GM12892 (cell line): ENCODE results near the gene FRS3.

Experiments
- DNase-seq: peaks from one replicate; pipeline ENCODE4 v3.0.0; 2011; ENCODE audit not compliant: insufficient read length
- FAIRE-seq: peaks from 2 replicates; lab custom pipeline; 2011; peaks lifted over from hg19 to GRCh38; lab: Jason Lieb, UNC
- POLR2A ChIP-seq: IDR thresholded peaks from 2 replicates; pipeline ENCODE4 v1.6.1; 2011; ENCODE audit warnings: low read depth, low read length, control low read depth
- POLR2AphosphoS5 ChIP-seq: IDR thresholded peaks from 2 replicates; pipeline ENCODE4 v1.6.1; 2011; ENCODE audit warnings: low read depth, low read length, control low read depth
- TAF1 ChIP-seq: IDR thresholded peaks from 2 replicates; pipeline ENCODE4 v1.6.1; 2011; ENCODE audit warnings: low read depth, mild to moderate bottlenecking, control low read depth, low read length, borderline replicate concordance

Gene FRS3

GRCh38 chr6:41734666-41735426 lies 44.9 kb downstream of the FRS3 start:
- FAIRE-seq (no peak), DNase-seq (peak; percentile 69)
- TF ChIP-seq POLR2A (no peak; the same call in 1 of the 2 replicates), TAF1 (no peak), POLR2AphosphoS5 (no peak)

- TF ChIP-seq POLR2A, result peak; percentile 71
- no peak for TF ChIP-seq POLR2AphosphoS5
- no peak for TF ChIP-seq TAF1
- FAIRE-seq (peak; percentile 93), DNase-seq (peak; percentile 92)
Measured at GRCh38 chr6:41733707-41734665, 45.7 kb downstream of the FRS3 start.

- FAIRE-seq, result no peak
- no peak for TF ChIP-seq TAF1
- no peak for TF ChIP-seq POLR2A
- no peak; the same call in none of the 2 replicates for TF ChIP-seq POLR2AphosphoS5
- DNase-seq, result no peak
Measured at GRCh38 chr6:41733360-41733706, 46.4 kb downstream of the FRS3 start.

GRCh38 chr6:41732591-41733359 lies 46.9 kb downstream of the FRS3 start:
- peak; percentile 65 for TF ChIP-seq POLR2A
- TF ChIP-seq TAF1, result peak; percentile 57; the same call in 1 of the 2 replicates
- peak; percentile 54; the same call in 1 of the 2 replicates for TF ChIP-seq POLR2AphosphoS5
- DNase-seq, result peak; percentile 76
- FAIRE-seq, result peak; percentile 88

- FAIRE-seq, result no peak
- DNase-seq, result no peak
- TF ChIP-seq POLR2A (no peak), TAF1 (no peak), POLR2AphosphoS5 (no peak)
Measured at GRCh38 chr6:41732149-41732548, 47.6 kb downstream of the FRS3 start.

GRCh38 chr6:41731561-41732086 lies 48.1 kb downstream of the FRS3 start:
- DNase-seq, result no peak
- TF ChIP-seq TAF1, result no peak
- no peak for TF ChIP-seq POLR2A
- TF ChIP-seq POLR2AphosphoS5, result no peak
- peak; percentile 48 for FAIRE-seq

- FAIRE-seq (peak; percentile 79), DNase-seq (no peak)
- TF ChIP-seq POLR2AphosphoS5 (no peak), POLR2A (no peak; the same call in 1 of the 2 replicates), TAF1 (no peak)
Measured at GRCh38 chr6:41730531-41731436, 48.9 kb downstream of the FRS3 start.

GRCh38 chr6:41729624-41730023 lies 50.1 kb downstream of the FRS3 start:
- FAIRE-seq (no peak), DNase-seq (no peak)
- TF ChIP-seq POLR2A (no peak), TAF1 (no peak), POLR2AphosphoS5 (no peak)

- DNase-seq (no peak), FAIRE-seq (no peak)
- no peak for TF ChIP-seq TAF1
- no peak for TF ChIP-seq POLR2AphosphoS5
- no peak for TF ChIP-seq POLR2A
Measured at GRCh38 chr6:41728954-41729353, 50.7 kb downstream of the FRS3 start.
